HG02943 (cell line): ENCODE results near the gene PES1.
"Not testable (repeated sequence)": the region's sequence is repeated elsewhere in the genome, so short reads cannot be mapped to it uniquely, and the experiment has no call there.

Experiments used
- ATAC-seq: cut with Tn5 transposase; IDR thresholded peaks from one replicate; pipeline ENCODE4 v1.9.1; 2021; ENCODE audit warnings: mild to moderate bottlenecking, low read depth, moderate library complexity; ENCODE audit not compliant: unreplicated experiment

Gene PES1

GRCh38 chr22:30591588-30592359 lies at the start of gene PES1:
PES1 (minus strand) TSS chr22:30591910; CDS start chr22:30591833, 77 bp downstream.
- ATAC-seq: peak; percentile 96

- ATAC-seq: no peak
Measured at GRCh38 chr22:30640839-30641430, 49.2 kb upstream of the PES1 start.

GRCh38 chr22:30640361-30640760 lies 48.7 kb upstream of the PES1 start:
- ATAC-seq: no peak

- no peak for ATAC-seq
Measured at GRCh38 chr22:30637701-30638114, 46.0 kb upstream of the PES1 start.

- no peak for ATAC-seq
Measured at GRCh38 chr22:30636226-30637077, 44.7 kb upstream of the PES1 start.

- ATAC-seq: peak; percentile 45
Measured at GRCh38 chr22:30635273-30636225, 43.8 kb upstream of the PES1 start, which contains the start of gene SLC35E4. SLC35E4 (plus strand) TSS chr22:30635781; CDS start chr22:30636451, 670 bp downstream.

- ATAC-seq: peak; percentile 47
Measured at GRCh38 chr22:30634471-30635233, 42.9 kb upstream of the PES1 start.

GRCh38 chr22:30631469-30631868 lies 39.8 kb upstream of the PES1 start:
- not testable (repeated sequence) for ATAC-seq

GRCh38 chr22:30628491-30628890 lies 36.8 kb upstream of the PES1 start:
- ATAC-seq: no peak

- ATAC-seq: no peak
Measured at GRCh38 chr22:30627471-30627870, 35.8 kb upstream of the PES1 start.

- ATAC-seq: no peak
Measured at GRCh38 chr22:30626413-30626812, 34.7 kb upstream of the PES1 start.

GRCh38 chr22:30619909-30620308 lies 28.2 kb upstream of the PES1 start:
- ATAC-seq: not testable (repeated sequence)

GRCh38 chr22:30617819-30618218 lies 26.1 kb upstream of the PES1 start:
- ATAC-seq: no peak

GRCh38 chr22:30615543-30615954 lies 23.8 kb upstream of the PES1 start:
- ATAC-seq: no peak

GRCh38 chr22:30614879-30615278 lies 23.2 kb upstream of the PES1 start:
- ATAC-seq: no peak

- no peak for ATAC-seq
Measured at GRCh38 chr22:30614268-30614667, 22.6 kb upstream of the PES1 start.

GRCh38 chr22:30612789-30613188 lies 21.1 kb upstream of the PES1 start:
- ATAC-seq: no peak

GRCh38 chr22:30611197-30611596 lies 19.5 kb upstream of the PES1 start:
- ATAC-seq: no peak

- no peak for ATAC-seq
Measured at GRCh38 chr22:30610299-30610698, 18.6 kb upstream of the PES1 start.
